GM19452 (cell line): ENCODE results near the gene PGLYRP1.

Experiments used
- ATAC-seq: cut with Tn5 transposase; IDR thresholded peaks from one replicate; pipeline ENCODE4 v1.9.1; 2021; ENCODE audit not compliant: unreplicated experiment

Gene PGLYRP1

GRCh38 chr19:46033401-46033800 lies 10.5 kb upstream of the PGLYRP1 start:
- no peak for ATAC-seq

GRCh38 chr19:46032597-46033025 lies 9.8 kb upstream of the PGLYRP1 start:
- no peak for ATAC-seq

- ATAC-seq: no peak
Measured at GRCh38 chr19:46031781-46032596, 9.1 kb upstream of the PGLYRP1 start.

GRCh38 chr19:46030812-46031550 lies 8.1 kb upstream of the PGLYRP1 start:
- no peak for ATAC-seq

- no peak for ATAC-seq
Measured at GRCh38 chr19:46025835-46026234, 3.0 kb upstream of the PGLYRP1 start.

GRCh38 chr19:46023311-46023779 lies 492 bp upstream of the PGLYRP1 start:
- ATAC-seq: no peak

- ATAC-seq: no peak
Measured at GRCh38 chr19:46022061-46022430, 807 bp downstream of the PGLYRP1 start.

- ATAC-seq: no peak
Measured at GRCh38 chr19:46021531-46022041, 1.3 kb downstream of the PGLYRP1 start.

- ATAC-seq: no peak
Measured at GRCh38 chr19:46020819-46021125, 2.1 kb downstream of the PGLYRP1 start.

GRCh38 chr19:46019270-46019669 lies 3.6 kb downstream of the PGLYRP1 start:
- no peak for ATAC-seq

GRCh38 chr19:46018729-46019251 lies 4.1 kb downstream of the PGLYRP1 start:
- ATAC-seq: no peak

GRCh38 chr19:46017874-46018675 lies 4.8 kb downstream of the PGLYRP1 start:
- no peak for ATAC-seq

GRCh38 chr19:46017095-46017429 lies 5.8 kb downstream of the PGLYRP1 start:
- ATAC-seq: no peak

- ATAC-seq: no peak
Measured at GRCh38 chr19:46016426-46017094, 6.3 kb downstream of the PGLYRP1 start.

- no peak for ATAC-seq
Measured at GRCh38 chr19:46015687-46016425, 7.0 kb downstream of the PGLYRP1 start.

GRCh38 chr19:46014941-46015686 lies 7.7 kb downstream of the PGLYRP1 start:
- ATAC-seq: no peak

- no peak for ATAC-seq
Measured at GRCh38 chr19:46014534-46014933, 8.3 kb downstream of the PGLYRP1 start.

- no peak for ATAC-seq
Measured at GRCh38 chr19:46009530-46010510, 13.0 kb downstream of the PGLYRP1 start.
